Muscle of leg (tissue), 16 donors: ENCODE measurements around the gene CEP112. TPM values are rescaled to one million over a fixed set of nuclear protein-coding genes. Genes with fewer than 3 reads are reported as not detected.
A peak's percentile ranks its signal among the peaks of the same experiment; 100 is the strongest.

Experiments used
- DNase-seq: peaks from one replicate; pipeline ENCODE4 v3.0.0; 2013
- H3K27ac ChIP-seq: one replicate; pipeline ENCODE4 v1.5.1; 2013; ENCODE audit warnings: mild to moderate bottlenecking, low read length, control low read depth
- H3K27me3 ChIP-seq: one replicate; pipeline ENCODE4 v1.6.1; 2013; ENCODE audit warnings: low read length; ENCODE audit not compliant: control insufficient read depth, insufficient read depth
- H3K36me3 ChIP-seq: one replicate; pipeline ENCODE4 v1.6.1; 2013; ENCODE audit warnings: low read length; ENCODE audit not compliant: control insufficient read depth, insufficient read depth
- H3K4me1 ChIP-seq: one replicate; pipeline ENCODE4 v1.6.1; 2013; ENCODE audit warnings: low read length; ENCODE audit not compliant: control insufficient read depth, insufficient read depth
- H3K4me3 ChIP-seq: one replicate; pipeline ENCODE4 v1.5.1; 2013; ENCODE audit warnings: low read length, control low read depth
- H3K9me3 ChIP-seq: replicated peaks from 2 replicates; pipeline ENCODE4 v1.6.1; 2013; ENCODE audit warnings: low read depth, low read length; ENCODE audit not compliant: control insufficient read depth
- WGBS: methylation state at CpG from one replicate; pipeline ENCODE4 v1.1.5; 2013; ENCODE audit warnings: missing lambda C conversion rate; ENCODE audit not compliant: insufficient coverage; 5-methylcytosine and 5-hydroxymethylcytosine counted together
- long read RNA-seq, 11 donors: transcript quantifications; one replicate each; lab custom pipeline, GENCODE V29; 2026
- polyA plus RNA-seq, 8 donors: library from polyadenylated mRNA; unstranded; fragments of 120-200 nt; gene quantifications; one replicate each; pipeline versions ENCODE4 v1.2.1 to v1.2.3, GENCODE V29; 2013; ENCODE audit warnings: inconsistent platforms in 1 of 8, low replicate concordance in 1 of 8; ENCODE audit not compliant: insufficient read length in 8 of 8, insufficient read depth in 1 of 8
- total RNA-seq: library from RNA; stranded (reverse); fragments of 120-200 nt; gene quantifications from one replicate; pipeline ENCODE4 v1.2.4, GENCODE V29; 2013

The CEP112 gene
- total RNA-seq (18.6 TPM), polyA plus RNA-seq (10 to 100 TPM; 11.4 to 19.0 (median 14.6) TPM)
- long read RNA-seq, donor 1, result 0 reads
- long read RNA-seq, donor 2, result 0 reads
- long read RNA-seq, donor 3, partial matches to known transcripts, result 0 of 2 reads
- long read RNA-seq, donor 3, other reads (novel, unspliced or antisense), result 0 of 2 reads
- long read RNA-seq, donor 4, result 0 reads
- long read RNA-seq, donor 5, partial matches to known transcripts, result 0 of 1 reads
- long read RNA-seq, donor 5, other reads (novel, unspliced or antisense), result 0 of 1 reads
- long read RNA-seq, donor 6, result 0 reads
- long read RNA-seq, donor 7, result 0 reads
- long read RNA-seq, donor 8, result 0 reads
- long read RNA-seq, donor 9, result 0 reads
- long read RNA-seq, donor 10, partial matches to known transcripts, result 0 of 2 reads
- long read RNA-seq, donor 10, other reads (novel, unspliced or antisense), result 0 of 2 reads
- long read RNA-seq, donor 11, result 0 reads

DNA sequence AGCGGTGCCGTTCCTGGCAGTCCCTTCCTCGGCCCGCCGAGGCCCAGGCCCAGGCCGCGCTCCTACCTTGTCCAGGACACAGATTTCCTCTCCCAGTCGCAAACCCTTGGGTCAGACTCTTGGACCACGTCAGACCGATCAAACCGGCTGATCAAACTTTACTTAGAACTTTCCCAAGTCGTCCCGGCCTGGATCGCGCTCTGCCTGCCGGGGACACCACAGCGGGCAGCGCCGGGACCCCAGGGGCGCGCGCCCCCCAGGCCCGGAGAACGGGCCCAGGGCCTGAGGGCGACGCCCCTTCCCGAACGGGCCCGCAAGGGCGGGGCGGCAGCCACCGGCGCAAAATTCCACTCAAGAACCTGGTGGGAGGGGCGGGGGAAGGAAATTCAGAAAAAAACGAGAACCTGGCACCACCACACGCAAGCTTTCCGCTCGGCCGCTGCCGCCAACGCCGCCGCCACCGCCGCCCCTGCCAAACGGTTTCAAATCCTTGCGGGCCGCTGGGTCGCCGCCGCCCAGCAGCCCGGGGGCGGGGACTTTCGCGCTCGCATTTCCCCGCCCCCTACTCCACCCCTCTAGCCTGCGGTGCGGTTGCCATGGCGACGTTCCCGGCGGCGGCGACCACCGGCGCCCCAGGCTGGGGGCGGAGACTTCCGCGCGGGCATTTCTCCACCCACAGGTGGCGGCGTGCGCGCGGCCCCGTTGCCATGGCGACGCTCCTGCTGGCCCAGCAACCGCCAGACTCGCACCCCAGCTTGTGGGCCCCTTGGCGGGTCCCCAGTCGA lies at the start of gene CEP112:
CEP112 (minus strand) TSS at position 541 of the 785 bp plus-strand sequence.
- H3K9me3 ChIP-seq, result no peaks in the 10 kb centered on the region
- peaks cover 12% of the 10 kb centered on the region for H3K4me1 ChIP-seq
- DNase-seq, result peak; percentile 86
- 0% methylated on average over 81 of the region's 83 CpGs for WGBS
- H3K27me3 ChIP-seq, result no peaks in the 10 kb centered on the region
- peak within 1 kb of the TSS; percentile 82 for H3K4me3 ChIP-seq
- peak within 1 kb of the TSS; percentile 92 for H3K27ac ChIP-seq
- H3K36me3 ChIP-seq, result no peaks in the 10 kb centered on the region

DNA sequence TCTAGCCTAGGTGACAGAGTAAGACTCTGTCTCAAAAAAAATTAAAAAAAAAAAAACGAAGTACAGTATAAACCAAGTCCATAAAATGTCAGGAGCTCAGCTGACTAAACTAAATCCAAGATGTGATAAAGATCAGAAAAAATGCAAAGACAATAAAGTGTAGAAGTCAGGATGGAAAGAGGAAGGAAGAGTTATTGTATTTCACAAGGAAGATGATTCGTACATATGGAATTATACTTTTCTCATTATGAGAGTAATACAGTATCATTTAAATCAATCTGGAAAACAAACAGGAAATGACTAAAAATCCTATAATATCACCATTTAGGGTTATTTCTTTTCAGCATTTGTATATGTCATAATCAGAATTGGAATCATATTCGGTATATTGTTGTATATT lies 48.7 kb upstream of the CEP112 start:
- DNase-seq, result no peak
- Histone ChIP-seq H3K9me3 (no peaks in the 10 kb centered on the region), H3K27me3 (no peaks in the 10 kb centered on the region), H3K4me1 (no peaks in the 10 kb centered on the region), H3K4me3 (no peak overlapping the region), H3K36me3 (no peaks in the 10 kb centered on the region), H3K27ac (no peak overlapping the region)
- no CpG with 5 or more reads among the region's 3 CpGs for WGBS

DNA sequence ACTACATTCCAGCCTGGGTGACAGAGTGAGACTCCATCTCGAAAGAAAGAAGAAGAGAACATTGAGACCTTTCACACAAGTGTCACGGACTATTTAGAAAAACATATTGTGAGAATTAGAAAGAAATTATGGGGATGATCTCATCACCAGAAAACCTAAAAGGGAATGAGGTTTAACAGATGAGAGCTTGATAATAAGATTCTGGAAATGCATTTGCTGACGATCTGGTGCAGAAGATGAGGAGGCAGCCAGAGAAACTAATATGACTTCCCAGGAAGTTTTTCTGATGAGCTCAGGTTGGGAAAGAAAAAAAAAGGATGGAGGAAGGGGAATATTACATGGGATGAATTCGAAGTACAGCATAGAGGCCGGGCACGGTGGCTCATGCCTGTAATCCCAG lies 48.1 kb upstream of the CEP112 start:
- H3K9me3 ChIP-seq, result no peaks in the 10 kb centered on the region
- H3K4me3 ChIP-seq, result no peak overlapping the region
- no peaks in the 10 kb centered on the region for H3K27me3 ChIP-seq
- no peak for DNase-seq
- 89% methylated on average over 4 of the region's 6 CpGs for WGBS
- no peaks in the 10 kb centered on the region for H3K36me3 ChIP-seq
- no peaks in the 10 kb centered on the region for H3K4me1 ChIP-seq
- H3K27ac ChIP-seq, result no peak overlapping the region

DNA sequence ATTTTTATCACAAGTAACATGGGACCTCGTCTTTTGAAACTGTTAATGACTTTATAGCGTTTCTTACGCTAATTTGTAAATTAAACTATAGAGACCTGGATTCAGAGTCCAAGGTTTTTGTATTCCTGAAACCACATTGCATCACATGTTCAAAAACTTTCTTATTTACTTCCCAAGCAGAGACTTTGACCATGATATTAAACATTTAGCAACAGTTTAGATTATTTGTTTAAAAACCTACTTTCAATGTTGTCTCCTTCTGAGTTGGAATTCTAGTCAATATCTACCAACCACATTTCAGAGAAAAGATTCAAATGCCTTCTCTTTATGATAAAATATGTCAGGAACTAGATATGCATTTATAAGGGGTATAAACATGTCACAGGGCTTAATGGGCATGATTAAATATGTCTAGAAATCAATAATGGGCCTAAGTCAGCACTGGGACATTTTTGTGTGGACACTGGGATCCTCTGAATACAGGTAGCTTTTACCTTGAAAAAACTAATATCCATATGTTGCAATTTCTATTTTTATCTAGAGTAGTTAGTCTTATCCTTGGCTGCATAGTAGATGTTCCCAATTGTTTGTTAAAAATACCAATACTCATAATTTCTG lies 43.6 kb upstream of the CEP112 start:
- H3K4me3 ChIP-seq, result no peak overlapping the region
- no peaks in the 10 kb centered on the region for H3K36me3 ChIP-seq
- whole genome bisulfite sequencing, result no CpG with 5 or more reads among the region's 3 CpGs
- no peak overlapping the region for H3K27ac ChIP-seq
- H3K9me3 ChIP-seq, result no peaks in the 10 kb centered on the region
- DNase-seq, result no peak
- no peaks in the 10 kb centered on the region for H3K27me3 ChIP-seq
- H3K4me1 ChIP-seq, result no peaks in the 10 kb centered on the region

DNA sequence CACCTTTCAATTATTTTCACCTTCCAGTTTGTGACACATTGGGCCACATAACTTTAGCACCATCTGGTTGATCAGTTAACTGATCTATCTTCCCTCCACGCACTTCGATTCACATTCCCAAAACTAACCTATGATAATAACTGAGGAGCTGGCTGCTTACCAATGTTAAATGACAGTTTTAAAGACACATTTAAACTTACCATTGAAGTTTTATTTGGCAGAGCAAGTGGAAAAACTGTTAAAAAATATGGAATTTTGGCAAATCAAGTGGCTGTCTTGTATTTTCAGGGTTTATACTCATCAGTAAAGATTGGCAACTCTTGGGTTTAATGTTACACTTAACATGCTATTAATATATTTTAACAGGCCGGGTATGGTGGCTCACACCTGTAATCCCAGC lies 42.7 kb upstream of the CEP112 start:
- WGBS, result no CpG with 5 or more reads among the region's 3 CpGs
- no peaks in the 10 kb centered on the region for H3K36me3 ChIP-seq
- no peaks in the 10 kb centered on the region for H3K9me3 ChIP-seq
- H3K4me3 ChIP-seq, result no peak overlapping the region
- H3K27me3 ChIP-seq, result no peaks in the 10 kb centered on the region
- no peak overlapping the region for H3K27ac ChIP-seq
- no peak for DNase-seq
- no peaks in the 10 kb centered on the region for H3K4me1 ChIP-seq

DNA sequence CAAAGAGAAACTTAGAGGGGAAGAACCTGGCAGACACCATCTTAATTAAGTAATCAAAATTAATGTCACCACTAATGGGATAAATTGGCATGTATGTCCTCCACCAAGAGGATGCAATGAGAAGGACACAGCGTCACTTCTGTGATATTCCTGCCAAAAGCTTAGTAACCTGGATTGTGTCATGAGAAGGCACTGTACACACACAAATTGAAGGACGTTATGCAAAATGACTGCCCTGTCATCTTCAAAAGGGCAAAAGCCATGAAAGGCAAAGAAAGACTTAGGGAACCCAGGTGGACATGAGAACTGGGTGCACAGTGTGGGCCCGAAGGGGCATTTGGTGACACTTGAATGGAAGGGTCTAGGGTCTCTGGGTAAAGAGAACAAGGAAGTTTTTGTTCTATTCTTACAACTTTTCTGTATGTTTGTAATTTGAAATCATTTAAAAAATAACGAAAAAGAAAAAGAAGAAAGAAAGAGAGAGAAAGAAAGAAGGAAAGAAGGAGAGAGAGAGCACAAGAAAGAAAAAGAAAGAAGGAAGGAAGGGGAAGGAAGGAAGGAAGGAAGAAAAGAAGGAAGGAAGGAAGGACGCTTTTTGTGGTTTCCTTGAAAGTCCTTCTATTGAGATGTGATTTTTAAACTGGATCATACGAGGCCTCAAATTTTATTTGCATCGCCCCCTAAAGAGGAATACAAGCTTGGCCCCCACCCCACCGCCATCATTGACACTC lies 41.3 kb upstream of the CEP112 start:
- Histone ChIP-seq H3K4me1 (no peaks in the 10 kb centered on the region), H3K36me3 (no peaks in the 10 kb centered on the region), H3K9me3 (no peaks in the 10 kb centered on the region), H3K4me3 (no peak overlapping the region), H3K27me3 (no peaks in the 10 kb centered on the region), H3K27ac (no peak overlapping the region)
- DNase-seq, result no peak
- WGBS, result 75% methylated on average over 3 of the region's 8 CpGs

DNA sequence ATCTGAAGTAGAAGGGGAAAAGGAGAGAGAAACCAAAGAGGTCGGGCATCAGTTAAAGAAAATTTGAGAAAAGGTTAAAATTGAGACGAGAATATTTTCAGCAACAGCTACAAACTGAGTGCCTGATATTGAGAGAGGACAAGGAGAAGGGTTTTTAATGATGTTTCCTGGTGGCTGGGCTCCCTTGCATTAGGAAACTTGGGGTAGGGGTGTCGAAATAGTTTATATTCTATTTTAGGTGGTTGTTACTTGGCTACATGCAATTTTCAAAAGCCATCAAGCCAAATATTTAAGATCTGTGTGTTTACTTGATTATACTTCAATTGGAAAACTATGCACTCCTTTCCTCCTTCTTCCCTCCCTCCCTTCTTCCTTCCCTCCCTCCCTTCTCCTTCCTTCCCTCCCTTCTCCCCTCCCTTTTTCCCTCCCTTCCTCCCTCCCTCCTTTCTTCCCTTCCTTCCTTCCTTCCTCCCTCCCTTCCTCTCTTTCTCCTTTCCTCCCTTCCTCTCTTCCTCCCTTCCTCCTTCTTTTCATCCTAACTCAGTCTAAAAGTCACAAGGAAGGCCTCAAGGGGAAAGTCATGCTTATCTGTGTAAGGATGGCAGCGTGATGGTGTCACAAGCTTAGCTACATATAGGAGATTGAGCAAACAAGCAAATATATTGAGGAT lies 39.1 kb upstream of the CEP112 start:
- no peaks in the 10 kb centered on the region for H3K27me3 ChIP-seq
- WGBS, result 81% methylated on average over 3 of the region's 4 CpGs
- DNase-seq, result no peak
- H3K9me3 ChIP-seq, result no peaks in the 10 kb centered on the region
- no peaks in the 10 kb centered on the region for H3K36me3 ChIP-seq
- no peak overlapping the region for H3K4me3 ChIP-seq
- H3K4me1 ChIP-seq, result no peaks in the 10 kb centered on the region
- H3K27ac ChIP-seq, result no peak overlapping the region

DNA sequence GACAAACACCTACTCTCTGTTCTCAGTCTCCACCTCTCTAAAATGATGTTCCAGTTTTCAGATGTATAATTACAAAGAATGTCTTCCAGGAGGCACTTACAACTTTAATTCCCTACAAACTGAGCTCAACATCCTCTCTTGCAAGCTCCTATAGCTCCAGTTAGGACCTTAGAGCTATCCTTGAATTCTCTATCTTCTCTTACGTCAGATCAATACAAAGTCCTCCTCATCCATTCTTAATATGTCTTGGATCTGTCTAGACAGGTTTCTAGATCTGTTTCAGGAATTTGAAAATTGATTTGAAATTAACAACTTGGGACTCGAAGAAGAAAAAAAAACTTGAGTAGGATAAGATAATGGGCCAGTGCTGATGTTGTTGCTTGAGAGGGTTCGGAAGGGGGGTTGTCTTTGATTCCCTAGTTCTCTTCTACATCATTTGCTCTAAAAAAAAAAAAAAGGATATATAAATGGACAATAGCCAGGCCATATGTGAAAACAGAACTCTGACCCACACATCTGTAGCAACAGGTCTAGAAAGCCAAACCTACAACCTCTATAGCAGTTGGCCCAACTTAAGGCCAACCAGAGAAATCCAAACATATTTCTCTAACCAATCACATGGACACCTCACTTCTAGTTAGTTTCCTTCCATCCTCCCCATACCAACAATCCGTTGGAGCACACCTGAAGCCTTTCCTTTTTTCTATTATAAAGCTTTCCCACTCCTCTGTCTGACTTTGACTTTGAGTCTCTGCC lies 38.0 kb upstream of the CEP112 start:
- peak; percentile 2 for DNase-seq
- H3K36me3 ChIP-seq, result no peaks in the 10 kb centered on the region
- H3K27me3 ChIP-seq, result no peaks in the 10 kb centered on the region
- WGBS, result 42% methylated on average over 1 of the region's 4 CpGs
- H3K27ac ChIP-seq, result no peak overlapping the region
- no peak overlapping the region for H3K4me3 ChIP-seq
- H3K4me1 ChIP-seq, result no peaks in the 10 kb centered on the region
- no peaks in the 10 kb centered on the region for H3K9me3 ChIP-seq
